ENCODE data around the gene TUBB3.

The TUBB3 gene

GRCh38 chr16:89945654-89946053 lies 22.5 kb downstream of the TUBB3 start:
- TF ChIP-seq CTCF (IDR thresholded peaks at IDR 0.05; ENCODE audit: low read depth, low read length) = no peak
- H3K4me3 ChIP-seq (replicated peaks in 1 of 2; ENCODE audit: low read depth in 2 of 2, low read length in 2 of 2) = no peak overlapping the region
- DNase-seq (ENCODE audit: low read depth in 2 of 2) = no peak

- DNase-seq (ENCODE audit: low read depth in 2 of 2) = no peak
- H3K4me3 ChIP-seq (replicated peaks in 1 of 2; ENCODE audit: low read depth in 2 of 2, low read length in 2 of 2) = no peak overlapping the region
- no peak for TF ChIP-seq CTCF (IDR thresholded peaks at IDR 0.05; ENCODE audit: low read depth, low read length)
These were observed 23.4 kb downstream of the TUBB3 start for GRCh38 chr16:89946515-89946914.

GRCh38 chr16:89949121-89949742 lies 26.1 kb downstream of the TUBB3 start:
- TF ChIP-seq CTCF (IDR thresholded peaks at IDR 0.05; ENCODE audit: low read depth, low read length) = no peak
- DNase-seq (ENCODE audit: low read depth in 2 of 2) = no peak
- peak overlapping the region; percentile 67 for H3K4me3 ChIP-seq (replicated peaks in 1 of 2; ENCODE audit: low read depth in 2 of 2, low read length in 2 of 2)

- peak overlapping the region; percentile 67 for H3K4me3 ChIP-seq (replicated peaks in 1 of 2; ENCODE audit: low read depth in 2 of 2, low read length in 2 of 2)
- no peak for DNase-seq (ENCODE audit: low read depth in 2 of 2)
- no peak for TF ChIP-seq CTCF (IDR thresholded peaks at IDR 0.05; ENCODE audit: low read depth, low read length)
These were observed 26.6 kb downstream of the TUBB3 start for GRCh38 chr16:89949756-89950155.

GRCh38 chr16:89951509-89951908 lies 28.4 kb downstream of the TUBB3 start:
- TF ChIP-seq CTCF (IDR thresholded peaks at IDR 0.05; ENCODE audit: low read depth, low read length) = no peak
- H3K4me3 ChIP-seq (replicated peaks in 1 of 2; ENCODE audit: low read depth in 2 of 2, low read length in 2 of 2) = no peak overlapping the region
- no peak for DNase-seq (ENCODE audit: low read depth in 2 of 2)

- TF ChIP-seq CTCF (IDR thresholded peaks at IDR 0.05; ENCODE audit: low read depth, low read length) = no peak
- no peak overlapping the region for H3K4me3 ChIP-seq (replicated peaks in 1 of 2; ENCODE audit: low read depth in 2 of 2, low read length in 2 of 2)
- DNase-seq (ENCODE audit: low read depth in 2 of 2) = no peak
These were observed 28.9 kb downstream of the TUBB3 start for GRCh38 chr16:89952049-89952448.

GRCh38 chr16:89952551-89952950 lies 29.4 kb downstream of the TUBB3 start:
- DNase-seq (ENCODE audit: low read depth in 2 of 2) = no peak
- no peak for TF ChIP-seq CTCF (IDR thresholded peaks at IDR 0.05; ENCODE audit: low read depth, low read length)
- no peak overlapping the region for H3K4me3 ChIP-seq (replicated peaks in 1 of 2; ENCODE audit: low read depth in 2 of 2, low read length in 2 of 2)
